Activated gamma-delta T cell (primary cell): ENCODE measurements around the gene APOBEC3H.

Source experiments
- DNase-seq: peaks from one replicate; lab custom pipeline; 2025; lab: John Stamatoyannopoulos, UW

Gene APOBEC3H

GRCh38 chr22:39110631-39111561 lies 13.9 kb downstream of the APOBEC3H start:
- no peak for DNase-seq

DNA sequence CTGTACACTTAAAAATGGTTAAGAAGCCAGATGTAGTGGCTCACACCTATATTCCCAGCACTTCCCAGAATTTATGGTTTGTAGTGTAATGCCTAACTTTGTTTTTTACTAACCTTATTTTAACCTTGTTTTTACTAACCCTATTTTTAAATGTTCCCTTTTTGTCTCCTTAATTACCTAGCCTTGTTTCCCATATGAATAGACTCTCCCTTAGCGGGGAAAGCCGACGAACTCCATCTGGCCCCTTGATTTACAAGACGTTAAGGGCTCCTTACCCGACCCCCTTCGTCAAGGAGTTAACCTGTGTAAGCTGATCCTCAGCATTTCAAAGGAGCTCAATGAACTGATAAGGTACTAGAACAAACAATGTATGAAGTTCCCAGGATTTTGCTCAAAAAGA lies 17.1 kb downstream of the APOBEC3H start:
- DNase-seq: no peak

GRCh38 chr22:39115570-39115969 lies 18.5 kb downstream of the APOBEC3H start:
- DNase-seq: no peak

GRCh38 chr22:39115977-39116621 lies 19.1 kb downstream of the APOBEC3H start:
- DNase-seq: no peak

DNA sequence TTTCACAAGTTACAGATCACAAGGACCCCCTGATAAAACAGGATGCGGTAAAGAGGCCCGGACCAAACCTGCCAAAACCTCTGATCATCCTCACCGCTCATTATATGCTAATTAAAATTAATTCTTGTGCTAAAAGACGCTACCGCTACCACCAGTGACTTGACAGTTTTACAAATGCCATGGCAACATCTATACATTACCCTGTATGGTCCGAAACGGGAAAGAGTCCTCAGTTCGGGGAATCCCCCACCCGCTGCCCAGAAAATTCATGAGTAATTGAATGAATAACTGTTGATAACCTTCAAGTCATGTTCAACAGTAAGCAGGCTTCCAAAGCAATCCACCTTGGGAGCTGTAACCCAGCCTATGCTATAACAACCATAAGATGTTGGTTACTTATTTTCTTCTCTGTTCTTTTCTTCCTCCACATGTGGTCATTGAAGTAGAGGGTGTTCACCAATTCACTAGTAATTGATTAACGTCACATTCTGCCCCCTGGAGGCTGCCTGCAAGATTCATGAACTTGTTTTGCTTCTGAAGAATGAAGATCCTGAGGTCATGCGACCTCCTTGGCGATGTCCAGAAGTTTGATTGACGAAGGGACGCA lies 20.6 kb downstream of the APOBEC3H start:
- no peak for DNase-seq

- no peak for DNase-seq
Observed at GRCh38 chr22:39120983-39121382, 23.9 kb downstream of the APOBEC3H start.

GRCh38 chr22:39122772-39123470 lies 25.9 kb downstream of the APOBEC3H start:
- DNase-seq: no peak

GRCh38 chr22:39123751-39124581 lies 26.9 kb downstream of the APOBEC3H start:
- DNase-seq: no peak

- no peak for DNase-seq
Observed at GRCh38 chr22:39125622-39126021, 28.6 kb downstream of the APOBEC3H start.

- no peak for DNase-seq
Observed at GRCh38 chr22:39128508-39128907, 31.5 kb downstream of the APOBEC3H start.

GRCh38 chr22:39129081-39129480 lies 32.0 kb downstream of the APOBEC3H start:
- no peak for DNase-seq

- DNase-seq: no peak
Observed at GRCh38 chr22:39129746-39130145, 32.7 kb downstream of the APOBEC3H start.

DNA sequence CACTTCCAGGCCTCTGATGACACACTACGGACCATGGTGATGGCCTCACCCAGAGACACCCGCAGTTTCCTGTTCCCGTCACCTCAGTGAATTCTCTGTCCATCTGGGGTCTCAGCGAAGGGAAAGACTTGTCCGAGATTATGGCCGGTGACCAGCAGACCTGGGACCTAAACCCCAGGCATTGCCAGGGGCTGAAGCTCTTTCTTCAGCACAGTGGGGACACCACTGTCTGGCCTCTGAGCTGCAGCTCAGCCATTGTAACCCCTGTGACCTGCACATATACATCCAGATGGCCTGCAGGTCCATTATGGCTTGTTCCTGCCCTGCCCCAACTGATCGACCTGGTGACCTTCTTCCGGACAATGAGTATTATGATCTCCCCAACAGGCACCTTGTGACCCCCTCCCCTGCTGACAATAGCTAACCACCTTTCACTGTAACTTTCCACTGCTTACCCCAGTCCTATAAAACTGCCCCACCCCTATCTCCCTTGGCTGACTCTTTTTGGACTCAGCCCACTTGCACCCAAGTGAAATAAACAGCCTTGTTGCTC lies 33.2 kb downstream of the APOBEC3H start:
- DNase-seq: no peak

DNA sequence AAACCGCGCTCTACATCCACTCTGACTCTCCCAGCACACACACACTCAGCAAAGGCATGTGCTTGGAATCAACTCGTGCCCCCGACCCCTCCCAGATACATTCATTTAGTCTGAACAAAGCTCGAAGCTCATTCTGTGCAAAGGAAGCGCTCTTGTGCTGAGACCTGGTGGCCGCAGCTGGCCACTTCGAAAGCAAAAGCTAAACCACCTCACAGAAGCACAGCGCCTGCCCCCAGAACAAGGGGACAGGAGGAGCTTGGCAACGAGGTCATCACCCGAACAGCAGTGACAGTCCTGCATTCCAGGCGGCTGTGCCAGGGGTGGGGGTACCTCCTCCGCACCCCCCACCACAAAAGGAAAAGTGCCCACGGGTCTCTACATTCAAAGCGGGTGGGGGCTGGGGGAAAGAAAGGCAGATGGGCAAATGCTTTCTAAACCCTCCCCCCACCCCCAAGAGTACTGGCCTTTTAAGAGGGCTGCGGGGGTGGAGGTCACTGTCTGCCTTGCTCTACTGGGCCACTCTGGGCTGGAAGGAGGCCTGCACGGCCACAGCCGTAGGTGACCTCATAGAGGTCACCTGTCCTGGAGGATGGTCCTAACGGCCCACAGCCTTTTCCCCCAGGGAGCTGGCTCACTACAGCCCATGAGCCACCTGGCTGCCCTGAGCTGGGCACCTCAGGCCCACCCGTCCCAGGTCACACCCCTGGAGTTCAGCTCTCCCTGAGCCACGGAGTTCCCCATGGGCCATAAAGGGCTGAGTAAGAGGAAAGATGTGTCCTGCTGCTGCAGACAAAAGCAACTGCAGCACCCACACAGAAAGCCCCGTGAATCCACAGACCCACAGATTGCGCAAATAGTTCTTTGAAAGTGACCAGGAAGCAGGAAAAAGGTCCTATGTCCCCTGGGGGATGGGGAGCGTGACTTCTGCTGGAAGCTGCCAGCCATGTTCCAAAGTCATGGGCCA lies 34.1 kb downstream of the APOBEC3H start:
- no peak for DNase-seq

DNA sequence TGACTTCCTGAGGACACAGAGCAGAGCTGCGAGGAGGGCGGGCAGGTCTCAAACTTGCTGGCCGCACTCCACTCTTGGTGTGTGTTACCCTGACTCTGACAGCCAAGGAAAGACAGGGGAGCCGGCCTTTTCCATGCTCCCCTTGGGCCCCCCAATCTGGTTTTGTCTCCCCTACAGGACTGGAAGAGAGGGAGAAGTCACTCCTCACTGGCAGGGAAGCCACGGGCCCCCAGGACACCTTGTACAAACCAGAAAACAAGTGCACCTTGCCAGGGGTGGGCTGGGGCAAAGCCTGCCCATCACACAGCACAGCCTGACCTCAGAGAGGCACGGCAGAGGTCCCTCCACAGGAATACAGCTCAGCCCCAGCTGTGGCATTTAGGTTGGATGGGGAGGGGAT lies 35.2 kb downstream of the APOBEC3H start:
- DNase-seq: no peak

- DNase-seq: no peak
Observed at GRCh38 chr22:39132871-39133524, 36.0 kb downstream of the APOBEC3H start.

DNA sequence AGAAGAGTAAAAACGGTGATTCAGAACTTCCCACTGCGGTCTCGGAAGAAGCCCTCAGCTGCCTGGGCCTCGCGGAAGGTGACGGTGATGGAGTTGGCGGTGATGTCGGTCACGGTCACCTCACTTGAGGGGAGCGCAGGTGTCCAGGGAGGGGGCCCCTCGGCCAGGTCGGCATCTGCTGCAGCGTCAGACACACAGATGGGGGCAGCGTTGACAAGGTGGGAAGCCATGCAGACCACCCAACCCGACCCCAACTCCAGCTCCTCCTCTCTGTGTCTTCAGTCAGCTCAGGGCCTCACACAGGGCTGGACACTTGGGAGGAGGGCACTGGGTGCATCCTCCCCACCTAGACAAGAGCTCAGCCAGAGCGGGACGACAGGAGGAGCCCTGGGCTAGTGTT lies 36.8 kb downstream of the APOBEC3H start:
- DNase-seq: no peak

GRCh38 chr22:39134366-39135091 lies 37.5 kb downstream of the APOBEC3H start:
- no peak for DNase-seq
